K562 (cell line): ENCODE measurements around the gene PPARD.

Experiments used
- CHD2 ChIP-seq: IDR thresholded peaks from 2 replicates; pipeline ENCODE4 v1.6.1; 2011; ENCODE audit warnings: low read depth, low read length
- DMBX1 ChIP-seq: fragments of 250-450 bp; sonication (Bioruptor Pico); IDR thresholded peaks from 2 replicates; pipeline ENCODE4 v1.8.0; 2022; ENCODE audit warnings: inconsistent platforms, mild to moderate bottlenecking, moderate library complexity, borderline replicate concordance
- DNMT1 ChIP-seq: fragments of 450-650 bp; IDR thresholded peaks from 2 replicates; pipeline ENCODE4 v1.6.1; 2016; ENCODE audit warnings: antibody characterized with exemption, mild to moderate bottlenecking
- RBBP5 ChIP-seq: fragments of 200-600 bp; sonication (generic); IDR thresholded peaks from 2 replicates; pipeline ENCODE4 v1.6.1; 2012; ENCODE audit warnings: borderline replicate concordance, mild to moderate bottlenecking, low read length, control low read depth, inconsistent platforms; ENCODE audit not compliant: insufficient read depth, poor library complexity, severe bottlenecking
- SP1 ChIP-seq: sonication (generic); formaldehyde crosslinking; IDR thresholded peaks from 2 replicates; pipeline ENCODE4 v1.8.1; 2022; ENCODE audit warnings: mild to moderate bottlenecking, missing genetic modification reagents
- ZNF121 ChIP-seq: sonication (generic); formaldehyde crosslinking; conservative IDR thresholded peaks from 2 replicates; pipeline ENCODE4 v1.8.0; 2022; ENCODE audit warnings: missing genetic modification reagents
- ZNF140 ChIP-seq: fragments of 250-450 bp; sonication (Bioruptor Pico); IDR thresholded peaks from 2 replicates; pipeline ENCODE4 v1.8.0; 2021; ENCODE audit warnings: moderate library complexity, mild to moderate bottlenecking, inconsistent platforms
- ZNF174 ChIP-seq: fragments of 250-450 bp; sonication (Bioruptor Pico); IDR thresholded peaks from 2 replicates; pipeline ENCODE4 v1.4.0; 2020; ENCODE audit warnings: mild to moderate bottlenecking
- TF ChIP-seq, protein P1 (sequence below), 3 experiments: IDR thresholded peaks in 2 of 3; conservative IDR thresholded peaks in 1 of 3; 2 replicates each; pipeline ENCODE4 v1.5.1; 2011 to 2012; ENCODE audit warnings: low read length in 3 of 3, mild to moderate bottlenecking in 3 of 3, control low read depth in 2 of 3, improper control_type of control experiment in 1 of 3, inconsistent platforms in 1 of 3, low read depth in 1 of 3, mixed read lengths in 1 of 3, moderate library complexity in 1 of 3; ENCODE audit not compliant: insufficient read depth in 2 of 3
- TF ChIP-seq, protein P2 (sequence below): fragments of 450-650 bp; IDR thresholded peaks from 2 replicates; pipeline ENCODE4 v1.6.1; 2016; ENCODE audit warnings: low read depth

DNA sequence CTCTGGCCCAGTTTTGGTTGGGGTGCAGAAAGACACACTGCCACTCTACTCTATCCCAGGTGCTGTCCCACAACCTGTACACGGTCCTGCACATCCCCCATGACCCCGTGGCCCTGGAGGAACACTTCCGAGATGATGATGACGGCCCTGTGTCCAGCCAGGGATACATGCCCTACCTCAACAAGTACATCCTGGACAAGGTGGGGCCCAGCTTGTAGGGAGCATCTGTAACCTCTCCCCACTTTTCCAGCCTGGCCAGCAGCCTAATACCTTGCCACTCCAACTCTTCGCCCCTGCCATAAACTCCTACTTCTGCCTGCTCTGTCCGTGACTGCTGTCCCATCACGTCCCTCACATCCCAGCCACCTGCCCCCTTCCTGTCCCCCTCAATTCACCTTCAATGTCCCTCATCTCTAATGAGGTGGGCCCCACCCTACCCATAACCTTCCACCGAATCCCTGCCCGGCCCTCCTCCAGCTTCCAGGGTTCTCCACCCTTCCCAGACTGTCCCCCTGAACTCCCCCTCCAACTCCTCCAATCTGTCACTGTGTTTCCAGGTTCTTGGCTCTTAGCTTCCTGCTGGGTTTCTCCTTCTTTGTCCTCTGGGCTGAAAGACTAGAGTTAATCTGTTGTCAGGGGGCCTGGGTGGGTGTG is 32.6 kb upstream of the PPARD start:
- TF ChIP-seq, protein P1, sequence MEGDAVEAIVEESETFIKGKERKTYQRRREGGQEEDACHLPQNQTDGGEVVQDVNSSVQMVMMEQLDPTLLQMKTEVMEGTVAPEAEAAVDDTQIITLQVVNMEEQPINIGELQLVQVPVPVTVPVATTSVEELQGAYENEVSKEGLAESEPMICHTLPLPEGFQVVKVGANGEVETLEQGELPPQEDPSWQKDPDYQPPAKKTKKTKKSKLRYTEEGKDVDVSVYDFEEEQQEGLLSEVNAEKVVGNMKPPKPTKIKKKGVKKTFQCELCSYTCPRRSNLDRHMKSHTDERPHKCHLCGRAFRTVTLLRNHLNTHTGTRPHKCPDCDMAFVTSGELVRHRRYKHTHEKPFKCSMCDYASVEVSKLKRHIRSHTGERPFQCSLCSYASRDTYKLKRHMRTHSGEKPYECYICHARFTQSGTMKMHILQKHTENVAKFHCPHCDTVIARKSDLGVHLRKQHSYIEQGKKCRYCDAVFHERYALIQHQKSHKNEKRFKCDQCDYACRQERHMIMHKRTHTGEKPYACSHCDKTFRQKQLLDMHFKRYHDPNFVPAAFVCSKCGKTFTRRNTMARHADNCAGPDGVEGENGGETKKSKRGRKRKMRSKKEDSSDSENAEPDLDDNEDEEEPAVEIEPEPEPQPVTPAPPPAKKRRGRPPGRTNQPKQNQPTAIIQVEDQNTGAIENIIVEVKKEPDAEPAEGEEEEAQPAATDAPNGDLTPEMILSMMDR (IDR thresholded peaks at IDR 0.05 in 2 of 3, conservative IDR thresholded peaks at IDR 0.05 in 1 of 3; ENCODE audit: insufficient read depth in 2 of 3, low read depth in 1 of 3, low read length in 3 of 3): no peak
- TF ChIP-seq, protein P2, sequence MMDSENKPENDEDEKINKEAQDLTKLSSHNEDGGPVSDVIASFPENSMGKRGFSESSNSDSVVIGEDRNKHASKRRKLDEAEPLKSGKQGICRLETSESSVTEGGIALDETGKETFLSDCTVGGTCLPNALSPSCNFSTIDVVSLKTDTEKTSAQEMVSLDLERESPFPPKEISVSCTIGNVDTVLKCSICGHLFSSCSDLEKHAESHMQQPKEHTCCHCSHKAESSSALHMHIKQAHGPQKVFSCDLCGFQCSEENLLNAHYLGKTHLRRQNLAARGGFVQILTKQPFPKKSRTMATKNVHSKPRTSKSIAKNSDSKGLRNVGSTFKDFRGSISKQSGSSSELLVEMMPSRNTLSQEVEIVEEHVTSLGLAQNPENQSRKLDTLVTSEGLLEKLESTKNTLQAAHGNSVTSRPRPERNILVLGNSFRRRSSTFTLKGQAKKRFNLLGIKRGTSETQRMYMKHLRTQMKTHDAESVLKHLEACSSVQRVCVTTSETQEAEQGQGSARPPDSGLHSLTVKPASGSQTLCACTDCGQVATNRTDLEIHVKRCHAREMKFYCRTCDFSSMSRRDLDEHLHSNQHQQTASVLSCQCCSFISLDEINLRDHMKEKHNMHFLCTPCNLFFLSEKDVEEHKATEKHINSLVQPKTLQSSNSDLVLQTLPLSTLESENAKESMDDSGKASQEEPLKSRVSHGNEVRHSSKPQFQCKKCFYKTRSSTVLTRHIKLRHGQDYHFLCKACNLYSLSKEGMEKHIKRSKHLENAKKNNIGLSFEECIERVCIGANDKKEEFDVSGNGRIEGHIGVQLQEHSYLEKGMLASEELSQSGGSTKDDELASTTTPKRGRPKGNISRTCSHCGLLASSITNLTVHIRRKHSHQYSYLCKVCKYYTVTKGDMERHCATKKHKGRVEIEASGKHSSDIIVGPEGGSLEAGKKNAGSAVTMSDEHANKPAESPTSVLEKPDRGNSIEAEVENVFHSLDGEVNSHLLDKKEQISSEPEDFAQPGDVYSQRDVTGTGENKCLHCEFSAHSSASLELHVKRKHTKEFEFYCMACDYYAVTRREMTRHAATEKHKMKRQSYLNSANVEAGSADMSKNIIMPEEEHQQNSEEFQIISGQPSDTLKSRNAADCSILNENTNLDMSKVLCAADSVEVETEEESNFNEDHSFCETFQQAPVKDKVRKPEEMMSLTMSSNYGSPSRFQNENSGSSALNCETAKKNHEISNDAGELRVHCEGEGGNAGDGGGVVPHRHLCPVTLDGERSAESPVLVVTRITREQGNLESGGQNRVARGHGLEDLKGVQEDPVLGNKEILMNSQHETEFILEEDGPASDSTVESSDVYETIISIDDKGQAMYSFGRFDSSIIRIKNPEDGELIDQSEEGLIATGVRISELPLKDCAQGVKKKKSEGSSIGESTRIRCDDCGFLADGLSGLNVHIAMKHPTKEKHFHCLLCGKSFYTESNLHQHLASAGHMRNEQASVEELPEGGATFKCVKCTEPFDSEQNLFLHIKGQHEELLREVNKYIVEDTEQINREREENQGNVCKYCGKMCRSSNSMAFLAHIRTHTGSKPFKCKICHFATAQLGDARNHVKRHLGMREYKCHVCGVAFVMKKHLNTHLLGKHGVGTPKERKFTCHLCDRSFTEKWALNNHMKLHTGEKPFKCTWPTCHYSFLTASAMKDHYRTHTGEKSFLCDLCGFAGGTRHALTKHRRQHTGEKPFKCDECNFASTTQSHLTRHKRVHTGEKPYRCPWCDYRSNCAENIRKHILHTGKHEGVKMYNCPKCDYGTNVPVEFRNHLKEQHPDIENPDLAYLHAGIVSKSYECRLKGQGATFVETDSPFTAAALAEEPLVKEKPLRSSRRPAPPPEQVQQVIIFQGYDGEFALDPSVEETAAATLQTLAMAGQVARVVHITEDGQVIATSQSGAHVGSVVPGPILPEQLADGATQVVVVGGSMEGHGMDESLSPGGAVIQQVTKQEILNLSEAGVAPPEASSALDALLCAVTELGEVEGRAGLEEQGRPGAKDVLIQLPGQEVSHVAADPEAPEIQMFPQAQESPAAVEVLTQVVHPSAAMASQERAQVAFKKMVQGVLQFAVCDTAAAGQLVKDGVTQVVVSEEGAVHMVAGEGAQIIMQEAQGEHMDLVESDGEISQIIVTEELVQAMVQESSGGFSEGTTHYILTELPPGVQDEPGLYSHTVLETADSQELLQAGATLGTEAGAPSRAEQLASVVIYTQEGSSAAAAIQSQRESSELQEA: no peak
- TF ChIP-seq DMBX1 (CRISPR knock-in tag) (no peak), ZNF174 (no peak), SP1 (no peak), RBBP5 (no peak), DNMT1 (no peak), ZNF121 (no peak), CHD2 (no peak), ZNF140 (CRISPR knock-in tag) (no peak)
